HUES6 (cell line): Measurements from ENCODE around the gene CHD1.

Experiments
- H3K27ac ChIP-seq: 2 replicates; pipeline ENCODE4 v1.7.0; 2013; ENCODE audit warnings: low read depth, mild to moderate bottlenecking, low read length, inconsistent platforms
- H3K27me3 ChIP-seq: 2 replicates; pipeline ENCODE4 v1.6.1; 2013; ENCODE audit warnings: low read length; ENCODE audit not compliant: control insufficient read depth, insufficient read depth
- H3K36me3 ChIP-seq: 2 replicates; pipeline ENCODE4 v1.6.1; 2013; ENCODE audit warnings: low read length; ENCODE audit not compliant: control insufficient read depth, insufficient read depth
- H3K4me1 ChIP-seq: 2 replicates; pipeline ENCODE4 v1.6.1; 2013; ENCODE audit warnings: low read length; ENCODE audit not compliant: control insufficient read depth, insufficient read depth
- H3K4me3 ChIP-seq: 2 replicates; pipeline ENCODE4 v1.5.1; 2013; ENCODE audit warnings: low read depth, low read length
- H3K9ac ChIP-seq: one replicate; pipeline ENCODE4 v1.6.1; 2013; ENCODE audit warnings: mild to moderate bottlenecking, low read length
- H3K9me3 ChIP-seq: 2 replicates; pipeline ENCODE4 v1.6.1; 2013; ENCODE audit warnings: low read depth, low read length; ENCODE audit not compliant: control insufficient read depth, insufficient read depth

CHD1 gene

DNA sequence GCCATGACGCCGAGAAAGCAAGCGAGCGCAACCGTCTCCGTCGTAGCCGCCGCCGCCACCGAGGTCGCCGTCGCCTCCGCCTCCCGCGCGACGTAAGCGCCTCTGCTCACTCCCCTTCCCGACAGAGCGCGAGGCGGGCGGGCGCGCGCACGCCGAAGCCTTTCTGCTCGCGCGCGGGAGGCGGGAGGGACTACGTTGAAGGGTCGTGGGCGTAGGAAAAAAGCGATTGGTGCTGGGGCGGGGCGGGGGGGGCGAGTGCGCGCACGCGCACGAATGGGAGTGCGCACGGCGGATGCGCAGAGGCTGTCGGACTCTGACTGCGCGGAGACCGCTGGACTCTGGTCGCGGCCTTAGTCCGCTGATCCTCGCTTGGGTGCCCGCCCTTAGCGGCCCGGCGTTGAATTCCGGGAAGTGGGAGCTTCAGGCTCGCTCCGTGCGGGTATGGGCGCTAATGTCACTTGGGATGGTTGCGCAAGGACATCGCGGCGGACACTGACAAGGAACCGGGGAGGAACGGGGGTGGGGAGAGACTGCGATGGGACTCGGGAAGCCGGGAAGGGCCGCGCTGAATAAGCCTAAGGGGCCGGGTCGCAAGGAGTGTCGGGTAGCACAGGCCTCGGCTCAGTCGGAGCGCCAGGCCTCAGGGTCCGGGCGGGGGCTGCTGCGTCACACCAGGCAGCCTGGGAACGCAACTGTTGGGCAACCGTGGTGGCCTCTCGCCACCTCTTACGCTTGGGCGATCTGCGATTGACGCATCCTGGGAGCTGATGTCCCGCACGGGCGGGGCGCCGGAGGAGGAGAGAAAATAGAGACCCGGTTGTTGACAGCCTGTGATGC, at the start of gene CHD1:
CHD1 (minus strand) TSS at position 135 of the 837 bp plus-strand sequence. CDS start 2,621 bp downstream, outside the sequence.
- Histone ChIP-seq H3K9me3 (no peaks in the 10 kb centered on the region), H3K36me3 (peaks cover 19% of the 10 kb centered on the region), H3K27me3 (no peaks in the 10 kb centered on the region), H3K9ac (peak within 1 kb of the TSS; percentile 92), H3K27ac (peak within 1 kb of the TSS; percentile 95), H3K4me1 (peaks cover 5% of the 10 kb centered on the region; the same call in 1 of the 2 replicates), H3K4me3 (peak within 1 kb of the TSS; percentile 94)

DNA sequence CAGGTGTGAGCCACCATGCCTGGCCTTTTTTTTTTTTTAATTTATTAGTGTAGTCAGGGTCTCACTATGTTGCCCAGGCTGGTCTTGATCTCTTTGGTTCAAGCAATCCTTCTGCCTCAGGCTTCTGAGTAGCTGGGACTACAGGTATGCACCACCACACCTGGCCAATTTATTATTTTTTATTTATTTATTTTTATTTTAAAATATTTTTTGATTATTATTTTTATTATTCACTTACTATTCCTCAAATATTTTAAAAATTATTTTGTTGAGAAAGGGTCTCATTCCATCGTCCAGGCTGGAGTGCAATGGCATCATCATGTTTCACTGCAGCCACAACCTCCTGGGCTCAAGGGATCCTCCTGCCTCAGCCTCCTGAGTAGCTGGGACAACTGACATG, 49.7 kb upstream of the CHD1 start:
- Histone ChIP-seq H3K27ac (no peak overlapping the region), H3K4me3 (no peak overlapping the region), H3K4me1 (no peaks in the 10 kb centered on the region), H3K36me3 (no peaks in the 10 kb centered on the region), H3K27me3 (no peaks in the 10 kb centered on the region), H3K9ac (no peak overlapping the region), H3K9me3 (no peaks in the 10 kb centered on the region)

DNA sequence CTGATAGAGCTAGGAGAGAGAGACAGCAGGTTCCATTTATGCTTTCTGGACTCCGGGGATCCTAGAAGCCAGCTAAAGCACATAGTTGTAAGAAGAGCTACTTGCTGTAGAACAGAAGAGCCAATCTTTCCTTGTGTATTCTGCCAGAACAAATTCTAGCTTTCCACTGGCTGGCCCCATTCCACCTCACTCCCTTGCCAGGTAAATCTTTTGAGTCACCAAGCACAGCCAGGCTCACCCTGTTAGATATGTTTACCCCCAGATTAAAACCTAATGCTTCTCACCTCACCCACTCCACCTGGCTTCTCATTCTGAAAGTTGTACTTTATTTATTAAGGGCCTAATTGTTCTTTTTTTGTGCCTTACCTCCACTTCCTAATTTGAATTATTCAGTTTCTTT, 48.9 kb upstream of the CHD1 start:
- Histone ChIP-seq H3K4me3 (no peak overlapping the region), H3K9ac (no peak overlapping the region), H3K27me3 (no peaks in the 10 kb centered on the region), H3K27ac (no peak overlapping the region), H3K9me3 (no peaks in the 10 kb centered on the region), H3K36me3 (no peaks in the 10 kb centered on the region), H3K4me1 (no peaks in the 10 kb centered on the region)

DNA sequence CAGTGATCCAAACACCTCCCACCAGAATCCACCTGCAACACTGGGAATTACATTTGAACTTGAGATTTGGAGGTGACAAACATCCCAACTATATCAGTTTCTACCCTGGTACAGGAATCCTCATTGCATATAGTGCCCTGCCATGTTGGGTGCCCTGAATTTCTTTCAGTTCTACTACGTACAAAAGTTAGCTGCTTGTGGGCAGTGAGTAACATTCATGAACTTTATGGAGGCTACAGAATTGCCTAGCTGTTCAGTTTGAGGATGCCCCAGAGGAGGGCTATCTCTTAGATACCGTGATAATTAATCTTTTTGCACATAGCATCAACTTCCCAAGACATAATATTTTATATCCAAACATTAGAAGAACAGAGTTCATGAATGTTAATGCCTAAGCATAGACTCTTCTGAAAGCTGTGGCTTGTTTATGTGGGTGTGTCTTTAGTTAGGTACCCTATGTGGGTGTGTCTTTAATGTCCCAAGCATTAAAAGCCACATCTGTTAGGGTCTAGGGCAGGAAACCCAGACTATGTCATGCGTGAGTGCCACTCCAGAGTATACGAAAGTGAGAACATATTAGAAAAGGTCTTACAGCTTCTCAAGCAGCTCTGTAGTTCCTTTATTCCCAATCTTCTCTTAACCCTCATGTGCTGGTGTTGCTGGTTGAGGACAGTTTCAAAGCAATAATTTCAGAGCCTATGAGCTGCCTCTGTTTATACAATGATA, 47.0 kb upstream of the CHD1 start:
- no peak overlapping the region for H3K27ac ChIP-seq
- H3K9ac ChIP-seq: no peak overlapping the region
- H3K27me3 ChIP-seq: no peaks in the 10 kb centered on the region
- H3K9me3 ChIP-seq: no peaks in the 10 kb centered on the region
- H3K36me3 ChIP-seq: no peaks in the 10 kb centered on the region
- no peaks in the 10 kb centered on the region for H3K4me1 ChIP-seq
- no peak overlapping the region for H3K4me3 ChIP-seq

DNA sequence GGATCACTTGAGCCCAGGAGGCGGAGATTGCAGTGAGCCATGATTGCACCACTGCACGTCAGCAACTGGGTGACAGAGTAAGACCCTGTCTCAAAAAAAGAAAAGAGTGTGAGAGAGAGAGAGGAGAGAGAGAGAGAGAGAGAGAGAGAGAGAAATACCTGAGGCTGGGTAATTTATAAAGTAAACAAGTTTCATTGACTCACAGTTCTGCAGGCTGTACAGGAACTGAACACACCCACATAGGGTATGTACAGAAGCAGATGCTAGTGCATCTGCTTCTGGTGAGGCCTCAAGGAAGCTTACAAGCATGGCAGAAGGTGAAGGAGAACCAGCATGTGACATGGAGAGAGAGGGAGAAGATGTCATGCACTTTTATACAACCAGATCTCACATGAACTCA, 46.4 kb upstream of the CHD1 start:
- no peaks in the 10 kb centered on the region for H3K36me3 ChIP-seq
- no peak overlapping the region for H3K27ac ChIP-seq
- no peak overlapping the region for H3K9ac ChIP-seq
- no peaks in the 10 kb centered on the region for H3K4me1 ChIP-seq
- H3K4me3 ChIP-seq: no peak overlapping the region
- H3K9me3 ChIP-seq: no peaks in the 10 kb centered on the region
- H3K27me3 ChIP-seq: no peaks in the 10 kb centered on the region

- H3K27ac ChIP-seq: no peak overlapping the region
- H3K36me3 ChIP-seq: no peaks in the 10 kb centered on the region
- no peaks in the 10 kb centered on the region for H3K4me1 ChIP-seq
- no peaks in the 10 kb centered on the region for H3K27me3 ChIP-seq
- no peak overlapping the region for H3K9ac ChIP-seq
- peaks cover 7% of the 10 kb centered on the region for H3K9me3 ChIP-seq
- no peak overlapping the region for H3K4me3 ChIP-seq
Measured at GRCh38 chr5:98969400-98969799, 40.6 kb upstream of the CHD1 start.

GRCh38 chr5:98968056-98968564, 39.3 kb upstream of the CHD1 start:
- Histone ChIP-seq H3K27me3 (no peaks in the 10 kb centered on the region; the same call in 1 of the 2 replicates), H3K27ac (no peak overlapping the region), H3K4me1 (peaks cover 7% of the 10 kb centered on the region), H3K9me3 (peaks cover 7% of the 10 kb centered on the region), H3K9ac (no peak overlapping the region), H3K4me3 (no peak overlapping the region), H3K36me3 (no peaks in the 10 kb centered on the region)

- no peaks in the 10 kb centered on the region; the same call in 1 of the 2 replicates for H3K27me3 ChIP-seq
- no peak overlapping the region for H3K27ac ChIP-seq
- peaks cover 7% of the 10 kb centered on the region for H3K9me3 ChIP-seq
- no peak overlapping the region for H3K9ac ChIP-seq
- H3K4me3 ChIP-seq: no peak overlapping the region
- peaks cover 16% of the 10 kb centered on the region for H3K4me1 ChIP-seq
- no peaks in the 10 kb centered on the region for H3K36me3 ChIP-seq
Measured at GRCh38 chr5:98965226-98965625, 36.4 kb upstream of the CHD1 start.

- Histone ChIP-seq H3K36me3 (no peaks in the 10 kb centered on the region), H3K27me3 (no peaks in the 10 kb centered on the region; the same call in 1 of the 2 replicates), H3K27ac (no peak overlapping the region), H3K4me1 (peaks cover 16% of the 10 kb centered on the region), H3K9me3 (peaks cover 7% of the 10 kb centered on the region), H3K9ac (no peak overlapping the region), H3K4me3 (no peak overlapping the region)
Measured at GRCh38 chr5:98964621-98965020, 35.8 kb upstream of the CHD1 start.

- Histone ChIP-seq H3K9ac (no peak overlapping the region), H3K4me3 (no peak overlapping the region), H3K36me3 (no peaks in the 10 kb centered on the region), H3K9me3 (peaks cover 7% of the 10 kb centered on the region), H3K27me3 (no peaks in the 10 kb centered on the region; the same call in 1 of the 2 replicates), H3K27ac (no peak overlapping the region), H3K4me1 (peaks cover 16% of the 10 kb centered on the region)
Measured at GRCh38 chr5:98963019-98963418, 34.2 kb upstream of the CHD1 start.

DNA sequence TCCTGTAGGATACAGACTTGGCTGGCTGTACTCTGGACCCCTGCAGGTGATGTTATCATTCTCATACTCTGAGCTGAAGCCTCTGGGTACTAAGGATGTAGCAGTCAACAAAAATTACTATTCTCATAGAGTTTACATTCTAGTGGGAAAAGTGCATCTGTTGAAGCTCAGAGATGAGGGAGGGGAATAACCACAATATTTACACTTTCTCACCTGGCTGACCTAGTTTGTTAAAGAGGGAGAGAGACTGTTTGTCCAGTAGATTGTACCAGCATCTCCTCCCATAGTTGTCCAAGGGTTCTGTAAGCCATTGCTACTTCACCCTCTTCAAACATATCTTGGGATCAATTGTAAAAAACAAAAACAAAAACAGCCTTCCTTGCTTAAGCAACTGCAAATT, 33.8 kb upstream of the CHD1 start:
- Histone ChIP-seq H3K36me3 (no peaks in the 10 kb centered on the region), H3K4me3 (no peak overlapping the region), H3K4me1 (peaks cover 16% of the 10 kb centered on the region), H3K27me3 (no peaks in the 10 kb centered on the region; the same call in 1 of the 2 replicates), H3K27ac (no peak overlapping the region), H3K9me3 (peaks cover 7% of the 10 kb centered on the region), H3K9ac (no peak overlapping the region)
